GM21381 (cell line): ENCODE measurements around the gene HNMT.
"Not testable (repeated sequence)": the region's sequence is repeated elsewhere in the genome, so short reads cannot be mapped to it uniquely, and the experiment has no call there.

ENCODE experiments used
- ATAC-seq: cut with Tn5 transposase; IDR thresholded peaks from one replicate; pipeline ENCODE4 v1.9.1; 2021; ENCODE audit warnings: mild to moderate bottlenecking, moderate library complexity; ENCODE audit not compliant: unreplicated experiment

HNMT gene

DNA sequence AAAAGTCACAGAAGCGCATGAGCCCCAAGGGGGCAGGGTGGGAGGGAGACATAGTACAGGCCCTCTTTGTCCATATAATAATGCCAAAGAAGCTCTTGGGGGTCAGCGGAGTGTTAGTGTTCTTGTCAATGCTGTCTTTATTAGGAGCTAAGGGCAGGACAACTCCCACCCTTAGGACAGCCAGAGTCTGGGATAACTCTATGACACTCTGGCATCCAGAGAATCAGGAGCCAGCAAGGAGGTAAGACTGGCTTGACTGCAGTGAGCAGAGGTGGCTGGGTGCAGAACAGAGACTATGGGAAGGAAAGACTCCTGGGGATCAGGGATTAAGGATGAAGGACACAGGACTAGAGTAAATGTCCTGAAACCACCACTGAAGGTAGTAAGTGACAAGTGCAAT lies 19.0 kb upstream of the HNMT start:
- no peak for ATAC-seq

DNA sequence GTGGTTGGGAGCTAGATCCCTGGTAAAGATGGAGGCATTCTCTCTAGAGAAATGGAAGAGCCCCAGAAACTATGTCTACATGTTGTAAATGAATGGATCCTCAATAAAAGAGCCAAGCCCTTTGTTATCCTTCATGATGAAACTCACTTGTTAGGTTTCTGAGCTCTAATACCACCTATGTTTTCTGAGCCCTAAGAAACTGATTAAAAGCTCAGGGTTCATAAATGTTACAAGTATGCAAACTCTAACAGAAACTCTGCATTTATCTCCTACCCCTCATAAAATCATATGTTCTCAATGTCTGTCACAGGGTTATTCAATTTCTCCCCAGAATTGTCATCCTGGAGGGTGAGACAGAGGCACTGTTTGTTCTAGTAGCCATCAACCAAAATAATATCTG lies 18.0 kb upstream of the HNMT start:
- no peak for ATAC-seq

DNA sequence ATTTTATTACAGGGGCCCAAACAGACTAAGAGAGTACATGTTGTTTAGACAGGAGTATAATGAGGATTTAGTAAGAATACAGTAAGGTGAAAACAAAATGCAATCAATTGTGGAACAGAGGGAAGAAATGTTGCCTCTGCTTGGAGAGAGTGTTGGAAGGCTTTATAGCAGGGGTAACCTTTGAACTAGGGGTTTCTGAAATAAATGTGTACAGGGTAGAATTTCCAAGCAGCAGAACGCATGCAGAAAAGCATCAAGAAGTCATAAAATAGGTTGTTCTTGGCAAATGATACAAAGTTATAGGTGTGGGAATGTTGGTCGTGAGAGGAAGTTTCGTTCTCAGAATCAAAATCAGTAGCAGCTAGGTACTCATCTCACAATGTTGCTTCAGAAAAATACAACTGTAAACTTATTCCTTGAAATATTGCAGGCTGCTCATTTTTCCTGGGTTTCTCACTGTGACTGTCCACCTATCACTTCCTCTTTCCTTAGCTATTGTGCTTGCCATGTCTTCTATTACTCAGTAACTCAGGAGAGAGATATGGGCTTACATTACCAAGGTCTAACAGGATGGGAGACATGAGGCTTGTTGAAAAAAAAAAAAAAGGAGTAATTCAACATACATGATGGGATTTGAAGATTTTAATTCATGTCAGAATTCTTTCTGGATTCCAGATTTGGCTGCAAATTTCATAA lies 17.1 kb upstream of the HNMT start:
- ATAC-seq, result no peak

DNA sequence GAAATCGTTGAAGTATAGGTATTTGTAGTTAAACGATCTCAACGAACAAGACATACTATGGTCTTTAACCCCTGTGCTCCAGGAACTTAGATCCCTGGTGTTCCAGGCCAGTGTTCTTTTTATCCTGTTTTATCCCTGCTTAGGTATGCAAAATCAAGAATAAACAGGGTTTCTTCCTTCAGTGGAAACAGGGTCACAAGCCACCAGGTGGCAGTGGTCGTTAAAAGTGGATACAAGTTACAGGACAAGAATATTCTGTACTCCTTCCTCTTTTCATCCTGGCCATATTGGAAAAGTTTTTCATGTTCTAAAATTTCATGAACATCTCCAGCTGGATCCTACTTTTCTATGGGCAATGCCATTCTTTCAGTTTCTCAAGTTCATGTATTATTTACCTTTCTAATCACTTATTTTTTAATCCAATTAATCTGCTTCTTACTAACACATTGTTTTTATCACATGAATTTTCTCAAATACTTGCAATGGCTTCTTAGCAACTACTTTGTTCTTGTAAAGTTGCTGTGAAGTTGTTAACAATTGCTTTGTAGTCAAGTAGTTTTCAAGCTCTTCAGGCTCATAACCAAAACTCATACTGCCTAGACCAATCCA lies 16.4 kb upstream of the HNMT start:
- ATAC-seq, result no peak

DNA sequence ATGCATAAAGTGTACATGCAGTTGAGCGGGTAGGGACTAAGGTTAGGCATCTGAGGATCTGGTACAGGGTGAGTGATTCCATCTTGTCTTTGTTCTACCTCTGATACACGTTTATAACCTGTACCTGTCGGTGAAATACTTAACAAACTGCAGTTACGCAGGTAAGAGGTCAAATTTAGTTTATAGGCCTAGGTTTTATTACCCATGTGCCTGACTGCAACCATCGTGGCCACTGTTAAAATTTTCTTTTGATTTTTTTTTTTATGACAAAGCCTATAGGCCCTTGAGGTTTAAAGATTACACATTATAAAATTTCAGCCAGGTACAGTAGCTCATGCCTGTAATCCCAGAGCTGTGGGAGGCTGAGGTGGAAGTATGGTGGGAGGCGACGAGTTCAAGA lies 15.4 kb upstream of the HNMT start:
- ATAC-seq, result no peak

DNA sequence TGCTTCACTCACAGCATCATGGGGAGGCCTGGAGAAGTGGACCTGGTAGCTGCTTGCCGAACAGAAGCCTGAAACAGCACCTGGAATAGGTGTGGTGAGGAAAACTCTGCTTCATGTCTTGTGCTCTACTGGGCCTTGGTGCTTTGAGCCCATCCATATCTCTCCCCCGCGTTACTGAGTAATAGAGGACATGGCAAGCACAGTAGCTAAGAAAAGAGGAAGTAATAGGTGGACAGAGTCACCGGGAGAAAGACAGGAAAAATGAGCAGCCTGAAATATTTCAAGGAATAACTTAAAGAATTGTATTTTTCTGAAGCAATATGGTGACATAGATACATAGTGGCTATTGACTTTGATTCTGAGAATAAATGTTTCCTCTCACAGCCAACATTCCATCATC lies 14.0 kb upstream of the HNMT start:
- ATAC-seq, result no peak

DNA sequence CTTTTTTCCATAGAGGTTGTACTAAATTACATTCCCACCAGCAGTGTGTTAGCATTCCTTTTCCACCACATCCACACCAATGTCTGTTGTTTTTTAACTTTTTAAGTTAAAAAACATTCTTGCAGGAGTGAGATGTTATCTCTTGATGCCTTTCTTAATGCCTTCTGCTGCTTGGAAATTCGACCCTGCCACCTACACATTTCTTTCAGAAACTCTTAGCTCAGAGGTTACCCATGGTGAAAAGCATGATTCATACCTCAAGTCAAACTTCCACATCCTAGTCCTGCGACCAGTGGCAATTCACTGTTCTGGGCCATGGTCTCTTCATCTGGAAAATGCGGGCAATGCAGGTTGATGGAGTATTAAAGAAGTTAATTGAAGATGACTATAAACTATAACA lies 12.7 kb upstream of the HNMT start:
- ATAC-seq, result no peak

DNA sequence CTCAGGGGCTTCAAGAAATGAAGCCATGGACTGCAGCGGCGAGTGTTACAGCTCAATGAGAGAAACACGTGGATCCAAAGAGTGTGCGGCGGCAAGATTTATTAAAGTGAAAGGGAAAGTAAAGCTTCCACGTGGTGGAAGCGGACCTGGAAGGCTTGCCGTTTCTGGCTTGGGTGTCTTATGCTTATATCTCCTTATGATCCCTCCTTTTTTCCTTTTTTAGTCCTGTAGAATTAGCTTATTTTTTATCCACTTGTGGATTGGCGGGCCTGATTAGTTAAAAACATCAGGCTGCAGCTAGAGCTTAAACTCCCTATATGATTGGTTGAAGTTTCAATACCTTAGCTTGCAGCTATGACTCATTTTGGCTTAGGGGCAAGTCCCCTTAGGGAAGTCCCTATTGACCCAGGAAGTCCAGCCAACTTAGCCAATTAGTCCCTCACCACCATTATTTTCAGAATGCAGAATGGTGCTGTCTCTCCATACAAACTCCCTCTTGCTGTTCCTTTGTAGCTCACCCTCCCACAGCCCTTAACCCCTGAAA lies 11.6 kb upstream of the HNMT start:
- no peak for ATAC-seq

DNA sequence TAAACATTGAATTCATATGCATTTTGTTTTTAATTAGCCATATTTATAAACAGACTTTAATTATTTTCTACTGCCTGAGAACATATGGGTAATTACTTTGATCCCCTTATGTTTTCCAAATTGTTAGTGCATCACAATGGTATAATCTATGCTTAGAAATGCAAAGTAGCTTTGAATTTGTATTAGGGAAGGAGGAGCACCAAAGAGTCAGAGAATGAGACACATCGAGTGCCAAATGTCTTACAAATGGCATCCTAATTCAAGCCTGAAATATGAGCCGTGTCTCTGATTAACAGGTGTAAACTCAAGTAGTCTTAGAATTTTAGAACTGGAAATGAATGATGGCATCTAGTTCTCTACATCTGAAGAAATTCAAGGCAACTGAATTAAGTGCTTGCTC lies 8.7 kb upstream of the HNMT start:
- no peak for ATAC-seq

DNA sequence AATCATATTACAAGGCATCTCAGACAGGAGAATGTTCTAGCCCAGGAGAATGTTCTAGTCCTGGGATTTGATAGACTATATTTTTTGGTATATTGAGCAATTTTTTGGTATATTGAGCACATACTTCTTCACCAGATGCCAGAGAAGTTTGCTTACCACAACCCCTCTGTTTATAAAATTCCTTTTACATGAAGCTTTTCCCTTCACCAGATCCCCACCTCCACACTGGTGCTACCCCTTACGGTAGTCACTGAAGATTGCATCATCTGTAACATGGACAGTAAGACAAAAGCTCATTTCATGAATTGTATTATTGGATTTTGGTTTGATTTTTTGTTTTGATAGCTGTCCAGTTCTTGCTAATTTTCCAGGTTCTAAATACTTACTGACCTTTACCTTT lies 7.2 kb upstream of the HNMT start:
- ATAC-seq, result no peak

DNA sequence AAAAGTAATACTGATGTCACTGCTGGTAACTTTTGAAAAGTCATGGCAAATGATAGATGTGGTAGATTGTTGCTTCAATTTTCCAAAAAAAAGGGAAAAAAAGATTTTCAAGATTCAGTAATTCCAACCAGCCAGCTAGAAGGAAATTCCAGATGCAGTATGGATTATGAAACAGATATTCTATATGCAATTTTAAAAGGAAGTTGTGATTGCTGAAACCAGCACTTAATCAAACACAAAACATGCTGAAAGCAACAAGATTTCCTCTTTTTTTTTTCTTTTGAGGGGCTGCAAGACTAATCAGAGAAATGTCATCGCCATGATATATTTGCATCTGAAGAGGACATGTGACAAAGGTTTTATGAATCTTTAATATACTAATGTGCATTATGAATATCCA lies 5.1 kb upstream of the HNMT start:
- no peak for ATAC-seq

DNA sequence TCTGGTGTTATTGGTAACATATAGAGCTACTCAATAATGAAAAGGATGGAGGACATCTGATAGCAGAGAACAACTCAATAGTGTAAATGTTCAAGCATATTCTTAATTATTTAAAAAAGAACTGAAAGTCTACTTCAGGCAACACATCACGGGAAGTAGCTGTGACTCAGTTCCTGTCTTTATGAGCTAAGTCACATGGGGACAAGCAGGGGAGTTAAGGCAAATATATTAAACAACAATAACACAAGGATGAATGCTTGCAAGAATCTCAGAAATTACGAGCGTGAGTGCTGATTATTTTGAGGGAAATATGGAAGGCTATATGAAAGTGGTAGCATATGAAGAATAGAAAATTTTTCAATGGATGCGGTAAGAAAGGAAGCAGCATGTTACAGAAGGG lies 4.0 kb upstream of the HNMT start:
- ATAC-seq, result no peak

DNA sequence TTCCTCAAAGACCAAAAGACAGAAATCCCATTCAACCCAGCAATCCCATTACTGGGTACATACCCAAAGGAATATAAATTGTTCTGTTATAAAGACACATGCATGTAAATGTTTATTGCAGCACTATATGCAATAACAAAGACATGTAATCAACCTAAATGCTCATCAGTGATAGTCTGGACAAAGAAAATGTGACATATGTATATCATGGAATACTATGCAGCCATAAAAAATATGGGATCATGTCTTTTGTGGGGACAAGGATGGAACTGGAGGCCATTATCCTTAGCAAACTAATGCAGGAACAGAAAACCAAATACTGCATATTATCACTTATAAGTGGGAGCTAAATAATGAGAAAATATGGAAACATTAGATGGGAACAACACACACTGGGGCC lies 2.7 kb upstream of the HNMT start:
- ATAC-seq, result no peak

DNA sequence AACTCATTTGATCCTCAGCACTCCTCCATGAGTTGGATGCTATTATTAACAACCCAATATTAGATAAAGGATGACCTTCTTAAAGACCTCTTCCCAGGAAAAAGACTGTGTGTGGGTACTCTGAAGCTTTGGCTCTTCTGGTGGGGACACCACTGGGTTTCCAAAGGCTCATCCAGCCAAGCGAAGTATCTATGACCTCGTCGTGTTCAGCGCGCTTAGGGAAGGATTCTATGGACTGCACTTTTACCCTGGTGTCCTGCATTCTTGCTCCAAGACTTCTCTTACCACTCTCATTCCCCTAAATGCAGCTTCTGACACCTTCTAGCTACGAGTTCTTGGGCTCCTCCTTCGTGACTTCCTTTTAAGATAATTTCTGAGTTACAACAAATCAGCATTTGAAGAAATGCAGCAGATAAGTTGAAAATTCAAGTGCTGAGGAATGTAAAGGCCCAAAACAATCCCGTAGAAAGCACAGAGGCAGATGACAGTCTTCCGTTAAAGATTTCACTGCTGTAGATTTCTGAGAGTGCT lies 673 bp upstream of the HNMT start:
- ATAC-seq, result no peak

DNA sequence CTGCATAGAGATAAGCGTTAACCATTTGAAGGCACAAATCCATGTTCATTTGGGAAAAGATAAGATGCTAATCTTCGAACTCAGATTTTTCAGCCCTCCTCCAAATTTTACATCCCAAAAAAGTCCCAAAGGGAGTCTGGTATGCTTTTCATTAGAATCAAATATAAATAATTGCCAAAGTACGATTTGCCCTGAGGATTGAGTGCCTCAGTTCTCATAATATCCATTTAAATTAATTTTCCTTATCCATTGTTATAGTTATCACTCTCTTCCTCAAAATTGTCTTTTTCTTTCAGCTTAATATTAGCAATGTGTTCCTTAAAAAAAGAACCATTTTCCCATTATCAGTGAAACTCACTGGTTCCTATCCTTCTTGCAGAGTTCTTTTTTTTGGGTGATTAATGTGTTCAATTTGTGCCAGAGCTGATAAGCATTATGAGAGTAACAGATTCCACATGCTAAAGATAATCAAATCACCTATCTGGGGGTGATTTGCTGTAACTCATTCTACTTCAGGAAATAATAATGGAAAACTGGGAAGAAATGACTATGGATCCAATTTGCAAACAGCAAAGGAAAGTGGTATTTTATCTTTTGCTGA lies 686 bp downstream of the HNMT start:
- ATAC-seq, result no peak

DNA sequence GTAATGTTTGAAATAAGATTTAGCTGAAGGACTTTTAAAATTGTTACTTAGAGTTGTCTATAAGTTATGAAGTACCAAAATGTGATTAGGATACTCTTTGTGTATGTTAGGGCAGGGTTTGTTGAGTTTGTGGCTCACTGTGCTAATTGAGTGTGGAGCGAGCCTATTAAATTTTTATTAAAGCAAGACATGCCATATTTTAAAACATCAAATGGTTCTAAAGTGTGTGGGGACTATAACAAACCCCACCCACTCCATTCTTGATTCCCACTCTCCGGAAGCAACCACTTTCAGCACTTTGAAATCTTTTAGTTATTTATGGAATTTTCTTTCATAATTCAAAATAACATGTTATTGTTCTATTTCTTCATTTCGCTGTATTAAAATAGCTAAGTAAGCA lies 1.8 kb downstream of the HNMT start:
- ATAC-seq, result no peak

DNA sequence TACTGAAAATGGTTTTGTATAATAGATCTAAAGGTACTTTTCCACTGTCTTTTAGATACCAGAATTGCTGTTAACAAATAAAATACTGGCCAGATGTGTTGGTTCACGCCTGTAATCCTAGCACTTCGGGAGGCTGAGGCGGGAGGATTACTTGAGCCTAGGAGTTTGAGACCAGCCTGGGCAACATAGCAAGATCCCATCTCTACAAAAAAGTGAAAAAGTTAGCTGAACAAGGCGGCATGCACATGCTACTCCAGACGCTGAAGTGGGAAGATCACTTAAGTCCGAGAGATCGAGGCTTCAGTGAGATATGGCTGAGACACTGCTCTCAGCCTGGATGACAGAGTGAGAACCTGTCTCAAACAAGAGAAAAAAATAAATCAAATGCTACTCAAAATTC lies 2.8 kb downstream of the HNMT start:
- no peak for ATAC-seq

DNA sequence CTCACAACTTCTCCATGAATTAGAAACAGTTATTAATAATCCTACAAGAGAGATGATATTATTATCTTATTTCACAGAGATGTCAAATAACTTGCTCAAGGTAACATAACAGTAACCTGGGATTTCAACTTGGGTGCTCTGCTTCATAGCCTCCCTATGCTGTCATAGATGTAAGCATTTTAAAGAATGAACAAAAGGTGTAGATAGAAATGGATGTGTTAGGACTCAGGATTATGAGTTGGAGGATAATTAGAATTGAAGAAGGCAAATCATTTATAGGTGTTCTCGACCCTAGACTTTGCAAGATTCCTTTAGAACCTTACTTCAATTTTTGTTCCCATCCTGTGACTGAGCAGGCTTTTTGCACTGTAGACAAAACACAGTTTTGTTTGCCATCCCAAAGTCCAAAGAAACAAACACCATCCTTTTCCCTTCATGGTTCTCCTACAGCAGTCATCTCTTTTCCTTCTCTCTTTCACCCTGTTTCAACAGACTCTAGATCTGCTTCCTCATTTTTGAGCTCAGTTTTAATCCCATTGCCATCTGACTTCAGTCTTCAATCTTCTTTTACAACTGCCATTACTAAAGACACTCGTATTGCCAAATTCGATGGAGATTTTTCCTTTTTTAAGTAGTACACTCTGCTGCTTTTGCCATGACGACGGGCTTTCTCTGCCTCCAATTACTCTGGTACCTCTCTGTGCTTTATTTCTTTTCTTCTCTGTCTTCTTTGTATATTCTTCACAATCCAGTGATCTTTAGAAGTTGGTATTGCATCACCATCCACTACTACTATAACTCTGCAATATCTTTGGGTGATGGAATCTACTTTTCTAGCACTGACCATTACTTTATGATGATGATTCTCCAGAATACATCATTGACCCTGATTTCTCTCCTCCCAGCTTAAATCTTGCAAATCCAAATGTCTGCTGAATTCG lies 4.5 kb downstream of the HNMT start:
- ATAC-seq, result no peak

DNA sequence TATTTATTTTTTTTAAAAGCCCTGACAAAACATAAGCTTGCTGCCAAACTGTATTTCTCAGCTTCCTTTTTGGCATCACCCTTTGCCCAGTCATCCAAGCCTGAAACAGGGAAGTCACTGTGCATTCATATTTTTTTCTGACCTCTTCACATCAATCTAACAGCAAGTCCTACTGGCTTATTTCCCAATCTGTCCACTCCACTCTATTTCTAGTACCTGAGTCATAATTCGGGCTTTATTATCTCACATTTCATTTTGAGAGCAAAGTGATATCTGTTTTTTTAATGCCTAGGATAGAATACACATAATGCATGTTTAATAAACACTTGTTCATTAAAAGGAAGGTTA lies 5.1 kb downstream of the HNMT start:
- ATAC-seq, result no peak

DNA sequence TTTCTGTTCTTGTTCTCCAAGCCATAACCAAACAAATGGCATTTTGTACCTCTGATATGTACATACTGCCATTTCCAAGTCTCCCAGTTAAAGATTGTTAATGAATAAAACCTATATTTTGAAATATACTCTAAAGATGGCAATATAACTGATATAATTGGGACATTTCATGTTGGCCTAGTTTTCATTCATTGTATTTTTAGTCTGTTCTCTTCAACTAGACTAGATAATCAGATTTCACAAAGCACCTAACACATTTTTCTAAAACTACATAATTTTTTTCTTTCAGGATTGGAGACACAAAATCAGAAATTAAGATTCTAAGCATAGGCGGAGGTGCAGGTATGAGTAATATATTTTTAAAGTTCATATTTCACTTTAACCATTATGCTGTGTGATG lies 5.6 kb downstream of the HNMT start:
- ATAC-seq, result no peak

DNA sequence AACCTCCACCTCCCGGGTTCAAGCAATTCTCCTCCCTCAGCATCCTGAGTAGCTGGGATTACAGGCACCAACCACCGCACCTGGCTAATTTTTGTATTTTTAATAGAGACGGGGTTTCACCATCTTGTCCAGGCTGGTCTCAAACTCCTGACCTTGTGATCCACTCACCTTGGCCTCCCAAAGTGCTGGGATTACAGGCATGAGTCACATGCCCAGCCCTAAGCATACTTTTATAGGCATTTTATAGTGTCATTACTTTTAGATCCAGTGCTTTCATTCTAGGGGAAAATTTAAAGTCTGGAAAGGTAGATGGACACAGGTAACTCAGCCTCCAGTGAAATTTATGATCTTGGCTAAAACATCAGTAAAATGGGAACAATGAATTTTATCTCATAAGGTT lies 7.0 kb downstream of the HNMT start:
- ATAC-seq, result not testable (repeated sequence)
